22Rv1 (cell line): ENCODE measurements around the gene CD6.

Experiments
- CTCF ChIP-seq: fragments of 450-650 bp; IDR thresholded peaks from 2 replicates; pipeline ENCODE4 v1.5.1; 2017; ENCODE audit warnings: mild to moderate bottlenecking
- ZFX ChIP-seq: fragments of 450-650 bp; IDR thresholded peaks from 2 replicates; pipeline ENCODE4 v1.6.1; 2017; ENCODE audit warnings: antibody characterized with exemption, borderline replicate concordance

GRCh38 chr11:60994541-60995080 is 23.1 kb downstream of the CD6 start:
- TF ChIP-seq ZFX (no peak), CTCF (no peak)
